Esophagus (tissue), 2 donors: Measurements from ENCODE around the gene WWP2. TPM values are rescaled to one million over a fixed set of nuclear protein-coding genes. Genes with fewer than 3 reads are reported as not detected.
A peak's percentile ranks its signal among the peaks of the same experiment; 100 is the strongest.
"Not testable (repeated sequence)": the region's sequence is repeated elsewhere in the genome, so short reads cannot be mapped to it uniquely, and the experiment has no call there.

Experiments used
- H3K27ac ChIP-seq, 2 donors: one replicate each; pipeline ENCODE4 v1.5.1; 2013; ENCODE audit warnings: low read depth in 2 of 2, mild to moderate bottlenecking in 2 of 2, inconsistent platforms in 1 of 2, low read length in 1 of 2, moderate library complexity in 1 of 2
- H3K27me3 ChIP-seq, 2 donors: one replicate each; pipeline ENCODE4 v1.6.1; 2013; ENCODE audit warnings: low read length in 2 of 2, control low read depth in 1 of 2, mild to moderate bottlenecking in 1 of 2; ENCODE audit not compliant: insufficient read depth in 2 of 2, control insufficient read depth in 1 of 2
- H3K36me3 ChIP-seq, 2 donors: one replicate each; pipeline ENCODE4 v1.6.1; 2013; ENCODE audit warnings: low read length in 1 of 2; ENCODE audit not compliant: control insufficient read depth in 2 of 2, insufficient read depth in 2 of 2
- H3K4me1 ChIP-seq, 2 donors: one replicate each; pipeline ENCODE4 v1.6.1; 2013; ENCODE audit warnings: low read length in 1 of 2; ENCODE audit not compliant: control insufficient read depth in 2 of 2, insufficient read depth in 2 of 2
- H3K4me3 ChIP-seq, 2 donors: one replicate each; pipeline ENCODE4 v1.5.1; 2013; ENCODE audit warnings: low read length in 2 of 2, mild to moderate bottlenecking in 2 of 2, low read depth in 1 of 2, moderate library complexity in 1 of 2
- H3K9me3 ChIP-seq, 2 donors: one replicate each; pipeline ENCODE4 v1.6.1; 2013; ENCODE audit warnings: mild to moderate bottlenecking in 2 of 2, low read depth in 1 of 2, low read length in 1 of 2, moderate library complexity in 1 of 2; ENCODE audit not compliant: control insufficient read depth in 2 of 2, insufficient read depth in 1 of 2
- WGBS, 2 donors: extraction: QIAGEN DNeasy Blood & Tissue Kit; methylation state at CpG; one replicate each; pipeline ENCODE4 v1.1.7; 2013; 5-methylcytosine and 5-hydroxymethylcytosine counted together
- polyA plus RNA-seq, 2 donors: library from polyadenylated mRNA; stranded (reverse); fragments of 200-250 nt; gene quantifications; one replicate each; pipeline ENCODE4 v1.2.3, GENCODE V29; 2013
- donor health status: healthy with polysubstance abuse.
- donor health status: Bipolar disorder and iron deficiency.

WWP2 gene
- polyA plus RNA-seq, 2 donors, result 17.7 to 18.5 TPM

DNA sequence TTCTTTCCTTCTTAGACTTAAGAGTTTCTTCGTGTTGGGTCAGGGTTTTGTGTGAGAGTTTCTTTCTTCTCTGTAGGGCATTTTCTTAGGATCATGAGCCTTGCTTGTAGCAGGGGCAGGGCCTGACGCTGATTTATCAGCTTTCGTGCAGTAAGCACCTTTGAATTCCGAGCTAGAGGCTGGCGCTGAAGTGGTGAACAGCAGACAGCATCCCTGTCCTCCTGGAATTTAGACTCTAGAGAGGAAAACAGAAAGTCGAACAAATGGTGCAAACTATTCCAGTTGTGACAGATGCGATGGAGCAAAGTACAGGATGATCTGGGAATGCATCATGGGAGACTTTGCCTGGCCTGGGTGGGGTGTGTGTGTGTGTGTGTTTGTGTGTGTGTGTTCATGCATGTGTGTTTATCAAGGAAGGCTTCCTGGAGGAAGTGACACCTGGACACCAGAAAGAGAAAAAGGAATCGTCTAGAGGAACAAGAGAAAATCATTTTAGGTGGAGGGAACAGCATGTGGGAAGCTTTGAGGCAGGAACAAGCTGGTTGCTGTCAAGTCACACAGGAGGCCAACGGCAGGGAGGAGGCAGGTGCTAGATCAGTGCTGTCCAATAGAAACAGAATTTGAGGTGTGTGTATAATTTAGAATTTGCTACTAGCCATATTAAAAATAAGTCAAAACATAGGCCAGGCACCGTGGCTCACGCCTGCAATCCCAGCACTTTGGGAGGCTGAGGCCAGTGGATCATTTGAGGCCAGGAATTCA lies 60.2 kb downstream of the WWP2 start:
- no peaks in the 10 kb centered on the region for H3K4me1 ChIP-seq
- H3K4me3 ChIP-seq, result no peak overlapping the region
- WGBS, 2 donors, result 84 to 91% methylated on average over 11 of the region's 11 CpGs
- peaks cover 0 to 5% of the 10 kb centered on the region in 2 donors for H3K36me3 ChIP-seq
- no peaks in the 10 kb centered on the region for H3K9me3 ChIP-seq
- H3K27ac ChIP-seq, result no peak overlapping the region
- H3K27me3 ChIP-seq, result no peaks in the 10 kb centered on the region

DNA sequence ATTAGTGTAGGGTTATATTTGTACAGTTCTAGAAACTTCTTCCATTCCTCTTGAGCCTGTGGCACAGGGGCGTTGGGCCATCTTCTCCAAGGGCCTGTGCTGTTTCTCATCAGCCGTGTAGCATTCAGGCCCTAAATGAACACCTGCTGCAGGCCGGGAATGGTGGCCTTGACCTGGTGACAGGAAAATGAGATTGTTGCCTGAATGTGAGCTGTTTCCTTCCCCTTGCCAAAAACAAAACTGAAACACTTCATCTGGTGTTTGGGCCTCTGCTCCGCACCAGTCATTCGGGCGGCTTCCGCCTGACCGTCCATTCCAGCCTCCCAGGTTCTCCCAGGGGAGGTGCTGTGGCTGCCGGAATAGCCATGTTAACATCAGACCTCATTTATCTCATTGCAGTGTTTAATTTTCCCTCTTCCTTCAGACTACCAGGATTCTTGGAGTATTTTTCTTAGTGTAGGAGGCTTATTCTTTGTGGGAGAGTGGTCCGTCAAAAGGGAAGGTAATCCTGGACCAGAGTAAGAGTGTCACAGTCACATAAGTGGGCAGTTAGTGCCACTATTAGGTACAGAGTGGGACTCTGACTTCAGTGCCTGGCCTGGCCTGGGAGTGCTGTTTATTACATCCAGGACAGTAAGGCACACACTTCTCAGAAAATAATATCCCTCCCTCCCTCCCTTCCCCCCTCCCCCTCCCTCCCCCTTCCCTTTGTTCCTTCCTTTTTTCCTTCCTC lies 61.9 kb downstream of the WWP2 start:
- Histone ChIP-seq H3K27ac (peak overlapping the region in 1 of 2 donors; percentile 21), H3K9me3 (no peaks in the 10 kb centered on the region), H3K4me3 (no peak overlapping the region), H3K27me3 (no peaks in the 10 kb centered on the region), H3K36me3 (peaks cover 2 to 5% of the 10 kb centered on the region in 2 donors), H3K4me1 (no peaks in the 10 kb centered on the region)
- WGBS, 2 donors, result 57 to 65% methylated on average over 10 of the region's 10 CpGs

DNA sequence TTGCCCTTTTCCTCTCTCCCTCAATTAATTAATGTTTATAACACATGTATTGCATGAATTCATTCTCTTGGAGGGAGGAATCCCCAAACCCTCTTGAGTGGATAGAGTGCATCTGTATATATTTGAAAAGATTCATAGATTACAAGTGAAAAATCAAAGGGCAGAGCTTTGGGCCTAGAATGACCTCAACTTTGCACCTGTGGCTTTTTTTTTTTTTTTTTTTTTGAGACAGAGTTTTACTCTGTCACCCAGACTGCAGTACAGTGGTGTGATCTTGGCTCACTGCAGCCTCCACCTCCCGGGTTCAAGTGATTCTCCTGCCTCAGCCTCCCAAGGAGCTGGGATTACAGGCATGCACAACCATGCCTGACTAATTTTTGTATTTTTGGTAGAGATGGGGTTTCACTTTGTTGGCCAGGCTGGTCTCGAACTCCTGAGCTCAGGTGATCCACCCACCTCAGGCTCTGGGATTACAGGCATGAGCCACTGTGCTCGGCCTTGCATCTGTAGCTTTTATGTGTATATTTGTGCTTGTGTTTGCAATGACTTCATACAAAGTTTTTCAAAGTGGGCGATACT lies 62.5 kb downstream of the WWP2 start:
- H3K4me3 ChIP-seq, H3K27ac ChIP-seq, H3K27me3 ChIP-seq, H3K9me3 ChIP-seq, H3K36me3 ChIP-seq, H3K4me1 ChIP-seq: not testable (repeated sequence)
- WGBS, 2 donors, result 86 to 94% methylated on average over 4 of the region's 4 CpGs

DNA sequence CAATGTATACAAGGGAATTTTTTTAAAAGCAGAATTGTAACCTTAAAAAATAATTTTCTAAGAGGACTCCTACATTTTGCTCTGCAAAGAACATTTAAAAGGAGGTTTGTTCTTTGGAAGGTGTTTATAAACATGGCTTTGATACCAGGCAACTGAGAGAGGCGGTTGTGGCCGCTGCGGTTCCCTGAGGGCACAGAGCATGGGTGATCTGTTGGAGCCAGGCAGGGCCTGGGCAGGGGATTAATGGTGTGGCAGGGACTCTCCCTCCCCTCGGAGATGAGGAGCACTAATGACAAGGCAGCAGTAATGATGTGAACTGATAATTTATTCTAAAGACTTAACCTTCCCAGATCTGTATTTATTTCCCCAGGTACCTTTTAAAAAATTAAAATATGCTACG lies 65.4 kb downstream of the WWP2 start:
- 66 to 67% methylated on average over 5 of the region's 5 CpGs for WGBS, 2 donors
- H3K36me3 ChIP-seq, result peaks cover 2% of the 10 kb centered on the region in 2 donors
- no peak overlapping the region for H3K4me3 ChIP-seq
- H3K9me3 ChIP-seq, result no peaks in the 10 kb centered on the region
- no peak overlapping the region for H3K27ac ChIP-seq
- no peaks in the 10 kb centered on the region for H3K27me3 ChIP-seq
- no peaks in the 10 kb centered on the region for H3K4me1 ChIP-seq

DNA sequence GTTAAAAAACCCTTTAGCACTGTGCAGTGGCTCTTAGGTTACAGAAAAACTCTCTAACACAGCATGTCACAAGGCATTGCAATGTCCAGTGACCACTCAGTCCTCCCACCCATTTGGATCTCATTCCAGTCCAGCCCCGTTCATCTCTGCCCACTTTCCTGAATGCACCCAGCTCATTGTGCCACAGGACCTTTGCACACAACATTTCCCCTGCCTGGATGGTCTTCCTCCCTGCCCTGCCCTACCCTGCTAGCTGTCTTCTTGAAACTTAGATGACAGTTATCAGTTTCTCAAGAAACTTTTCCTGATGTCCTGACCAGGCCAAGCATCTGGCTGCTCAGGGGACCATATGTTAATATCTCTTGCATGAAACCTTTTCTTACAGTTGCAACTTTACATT lies 67.2 kb downstream of the WWP2 start:
- Histone ChIP-seq H3K4me3 (no peak overlapping the region), H3K4me1 (no peaks in the 10 kb centered on the region), H3K27ac (no peak overlapping the region), H3K27me3 (no peaks in the 10 kb centered on the region), H3K36me3 (peaks cover 0 to 2% of the 10 kb centered on the region in 2 donors), H3K9me3 (no peaks in the 10 kb centered on the region)
- WGBS, 2 donors, result 81 to 88% methylated on average over 1 of the region's 1 CpG

DNA sequence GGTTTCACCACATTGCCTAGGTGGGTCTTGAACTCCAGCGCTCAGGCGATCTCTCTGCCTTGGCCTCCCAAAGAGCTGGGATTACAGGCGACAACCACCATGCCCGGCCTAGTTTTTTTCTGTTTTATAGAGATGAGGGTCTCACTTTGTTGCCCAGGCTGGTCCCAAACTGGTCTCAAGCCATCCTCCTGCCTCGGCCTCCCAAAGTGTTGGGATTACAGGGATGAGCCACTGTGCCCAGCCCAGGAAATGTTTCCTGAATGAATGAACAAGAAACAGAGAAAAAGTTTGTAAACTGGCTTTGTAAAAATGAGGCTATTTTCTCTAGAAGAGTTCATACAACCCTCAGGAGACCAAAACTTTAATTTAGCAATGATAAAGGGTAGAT lies 68.0 kb downstream of the WWP2 start:
- H3K4me1 ChIP-seq, result no peaks in the 10 kb centered on the region

DNA sequence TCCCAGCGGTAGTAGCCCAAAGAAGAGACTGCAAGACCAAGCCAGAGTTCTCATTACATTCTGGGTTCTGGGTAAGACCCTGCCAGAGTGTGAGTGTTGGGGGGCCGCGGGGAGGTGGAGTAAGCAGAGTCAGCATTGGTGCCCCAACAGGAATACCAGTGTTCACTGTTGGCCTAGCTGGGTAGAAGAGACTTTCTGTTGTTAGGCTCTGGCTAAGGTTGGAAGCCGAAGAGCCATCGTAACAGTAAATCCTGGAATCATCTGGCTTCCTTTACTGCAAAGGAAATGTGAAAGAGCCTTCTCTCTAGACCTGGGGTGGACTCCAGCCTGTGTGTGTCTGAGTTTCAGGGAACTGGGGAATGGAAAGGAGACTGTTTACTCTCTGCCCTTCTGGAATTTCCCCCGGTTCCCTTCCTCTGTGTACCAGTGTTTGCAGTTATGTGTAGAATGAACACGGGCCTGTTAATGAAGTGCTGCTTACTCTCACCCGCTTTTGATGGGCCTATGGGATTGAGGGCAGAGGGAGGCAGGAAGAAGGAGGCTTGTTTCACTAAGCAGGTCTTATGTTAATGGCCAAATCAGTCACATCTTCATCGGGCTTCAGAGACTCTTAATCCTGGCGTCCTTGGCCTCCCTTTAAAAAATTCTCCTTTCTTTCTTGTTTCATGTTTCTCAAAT lies 68.5 kb downstream of the WWP2 start:
- Histone ChIP-seq H3K9me3 (no peaks in the 10 kb centered on the region), H3K27me3 (no peaks in the 10 kb centered on the region), H3K36me3 (peaks cover 0 to 2% of the 10 kb centered on the region in 2 donors), H3K4me1 (no peaks in the 10 kb centered on the region), H3K27ac (no peak overlapping the region), H3K4me3 (no peak overlapping the region)
- 71 to 74% methylated on average over 10 of the region's 10 CpGs for WGBS, 2 donors

More for the DNA sequence above, 68.0 kb downstream of the WWP2 start:
- H3K27me3 ChIP-seq, result no peaks in the 10 kb centered on the region
- peaks cover 0 to 2% of the 10 kb centered on the region in 2 donors for H3K36me3 ChIP-seq
- H3K9me3 ChIP-seq, result no peaks in the 10 kb centered on the region
- 96 to 97% methylated on average over 5 of the region's 5 CpGs for WGBS, 2 donors
- no peak overlapping the region for H3K4me3 ChIP-seq
- no peak overlapping the region for H3K27ac ChIP-seq

DNA sequence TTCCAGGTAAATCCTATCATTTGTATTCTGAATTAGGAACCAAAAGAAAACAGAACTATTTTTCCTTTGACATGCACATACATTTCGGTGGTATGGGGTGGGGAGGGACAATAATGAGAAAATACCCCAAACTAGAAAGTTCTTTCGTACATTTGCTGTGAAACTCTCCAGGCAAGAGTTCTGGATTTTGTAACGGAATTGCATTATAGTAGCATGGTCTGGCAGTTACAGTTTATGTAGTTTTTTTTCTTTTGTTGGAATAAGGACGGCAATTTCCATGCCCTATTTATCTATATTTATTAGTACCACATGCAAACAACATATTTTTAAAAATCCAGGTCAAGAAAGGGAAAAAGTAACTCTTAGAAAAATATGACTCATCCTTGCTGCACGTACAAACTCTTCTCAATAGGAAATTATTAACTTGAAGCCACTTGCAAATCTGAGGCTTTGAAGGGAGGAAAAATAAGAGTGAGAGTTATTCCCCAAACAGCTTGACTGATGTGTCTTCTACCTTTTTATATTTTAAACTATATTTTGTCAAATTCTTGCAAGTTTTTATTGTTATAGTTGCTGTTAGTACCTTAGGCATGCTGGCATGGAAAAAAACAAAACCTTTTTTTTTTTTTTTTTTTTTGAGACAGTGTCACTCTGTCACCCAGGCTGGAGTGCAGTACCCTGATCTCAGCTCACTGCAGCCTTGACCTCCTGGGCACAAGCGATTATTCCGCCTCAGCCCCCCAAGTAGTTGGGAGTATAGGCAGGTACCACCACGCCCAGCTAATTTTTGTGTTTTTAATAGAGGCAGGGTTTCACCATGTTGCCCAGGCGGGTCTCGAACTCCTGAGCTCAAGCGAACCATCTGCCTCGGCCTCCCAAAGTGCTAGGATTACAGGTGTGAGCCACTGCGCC lies 69.3 kb downstream of the WWP2 start:
- H3K27ac ChIP-seq, result no peak overlapping the region
- peaks cover 0 to 2% of the 10 kb centered on the region in 2 donors for H3K36me3 ChIP-seq
- H3K4me1 ChIP-seq, result no peaks in the 10 kb centered on the region
- no peak overlapping the region for H3K4me3 ChIP-seq
- 80 to 87% methylated on average over 13 of the region's 13 CpGs for WGBS, 2 donors
- H3K9me3 ChIP-seq, result no peaks in the 10 kb centered on the region
- H3K27me3 ChIP-seq, result no peaks in the 10 kb centered on the region
